SJCRH30 (cell line): ENCODE data around the gene CACNA2D3. TPM values are rescaled to one million over a fixed set of nuclear protein-coding genes. Genes with fewer than 3 reads are reported as not detected.

Experiments
- DNase-seq, 2 experiments: peaks; one replicate each; pipeline ENCODE4 v3.0.0-alpha.2; 2015 to 2020
- H3K27ac ChIP-seq: fragments of 250-450 bp; sonication (Bioruptor Pico); 2 replicates; pipeline ENCODE4 v1.5.1; 2020; ENCODE audit warnings: mild to moderate bottlenecking, moderate library complexity
- H3K27me3 ChIP-seq: fragments of 250-450 bp; sonication (Bioruptor Pico); 2 replicates; pipeline ENCODE4 v1.5.1; 2020; ENCODE audit warnings: mild to moderate bottlenecking, moderate library complexity
- H3K36me3 ChIP-seq: fragments of 250-450 bp; sonication (Bioruptor Pico); 2 replicates; pipeline ENCODE4 v1.5.1; 2020; ENCODE audit warnings: mild to moderate bottlenecking, moderate library complexity
- H3K4me1 ChIP-seq: fragments of 250-450 bp; sonication (Bioruptor Pico); 2 replicates; pipeline ENCODE4 v1.5.1; 2020; ENCODE audit warnings: mild to moderate bottlenecking, moderate library complexity
- H3K4me3 ChIP-seq: fragments of 250-450 bp; sonication (Bioruptor Pico); 2 replicates; pipeline ENCODE4 v1.5.1; 2020; ENCODE audit warnings: mild to moderate bottlenecking, moderate library complexity
- H3K9me3 ChIP-seq: fragments of 250-450 bp; sonication (Bioruptor Pico); replicated peaks from 2 replicates; pipeline ENCODE4 v1.5.1; 2020; ENCODE audit warnings: mild to moderate bottlenecking, moderate library complexity
- total RNA-seq: library from RNA; depleted of rRNA; stranded (reverse); fragments of >200 nt; shearing (Covaris generic); gene quantifications from 2 replicates; pipeline ENCODE4 v1.2.3, GENCODE V29; 2014

The CACNA2D3 gene
- total RNA-seq, 1 experiment from 2014 or later, result 0.22 TPM

- Histone ChIP-seq H3K36me3 (no peaks in the 10 kb centered on the region), H3K9me3 (no peaks in the 10 kb centered on the region), H3K27me3 (no peaks in the 10 kb centered on the region), H3K27ac (no peak overlapping the region), H3K4me3 (no peak overlapping the region), H3K4me1 (0 out of 2 replicates have a peak, but pooled peaks cover 3% of the 10 kb centered on the region)
- no peak for DNase-seq
Observed at GRCh38 chr3:54877730-54878129, 755.4 kb downstream of the CACNA2D3 start.

DNA sequence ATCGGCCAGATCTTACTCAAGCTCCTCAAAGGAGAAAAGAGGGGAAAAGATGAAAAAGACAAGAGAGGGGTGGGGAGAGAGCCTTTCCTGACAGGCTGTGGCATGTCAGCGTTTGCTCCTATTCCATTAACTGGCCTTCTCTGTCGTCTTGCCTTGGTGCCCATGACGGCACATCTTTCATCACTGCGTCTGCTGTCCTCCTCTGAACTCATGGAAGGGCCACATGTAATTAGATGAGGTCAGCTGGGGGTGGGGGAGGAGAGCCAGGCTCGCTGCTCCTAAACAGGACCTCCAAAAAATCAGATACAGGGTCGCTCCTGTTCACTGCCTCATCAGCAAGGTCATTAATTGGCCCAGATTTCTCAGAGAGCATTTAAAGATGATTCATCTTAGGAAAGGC lies 755.8 kb downstream of the CACNA2D3 start:
- Histone ChIP-seq H3K4me3 (no peak overlapping the region), H3K36me3 (no peaks in the 10 kb centered on the region), H3K9me3 (no peaks in the 10 kb centered on the region), H3K27ac (no peak overlapping the region), H3K27me3 (no peaks in the 10 kb centered on the region), H3K4me1 (0 out of 2 replicates have a peak, but pooled peaks cover 3% of the 10 kb centered on the region)
- no peak for DNase-seq

GRCh38 chr3:54882129-54882833 lies 759.9 kb downstream of the CACNA2D3 start:
- Histone ChIP-seq H3K27me3 (no peaks in the 10 kb centered on the region), H3K4me3 (no peak overlapping the region), H3K36me3 (no peaks in the 10 kb centered on the region), H3K27ac (no peak overlapping the region), H3K4me1 (0 out of 2 replicates have a peak, but pooled peaks cover 3% of the 10 kb centered on the region), H3K9me3 (no peaks in the 10 kb centered on the region)
- no peak for DNase-seq

DNA sequence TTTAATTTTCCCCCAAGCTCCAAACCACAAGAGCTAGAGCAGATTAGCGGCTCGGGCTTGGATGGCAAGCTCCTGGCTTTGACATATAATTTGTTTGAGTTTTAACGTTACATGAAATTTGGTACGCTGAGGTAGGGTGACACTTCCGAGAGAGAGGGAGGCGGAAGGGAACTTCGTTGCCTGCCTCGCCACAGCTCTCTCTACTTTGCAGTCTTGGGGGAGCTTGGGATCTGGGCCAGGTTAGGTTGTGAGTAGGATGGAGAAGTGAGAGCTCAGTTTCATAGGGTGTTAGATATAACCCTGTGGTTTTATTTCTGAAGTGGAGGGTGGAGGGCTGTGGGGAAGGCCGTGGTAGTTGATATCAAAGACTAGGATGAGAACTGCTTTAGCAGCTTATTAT lies 765.8 kb downstream of the CACNA2D3 start:
- H3K27ac ChIP-seq, result no peak overlapping the region
- H3K4me3 ChIP-seq, result no peak overlapping the region
- H3K27me3 ChIP-seq, result no peaks in the 10 kb centered on the region
- H3K9me3 ChIP-seq, result no peaks in the 10 kb centered on the region
- no peak for DNase-seq
- H3K36me3 ChIP-seq, result no peaks in the 10 kb centered on the region
- H3K4me1 ChIP-seq, result peaks cover 20% of the 10 kb centered on the region

DNA sequence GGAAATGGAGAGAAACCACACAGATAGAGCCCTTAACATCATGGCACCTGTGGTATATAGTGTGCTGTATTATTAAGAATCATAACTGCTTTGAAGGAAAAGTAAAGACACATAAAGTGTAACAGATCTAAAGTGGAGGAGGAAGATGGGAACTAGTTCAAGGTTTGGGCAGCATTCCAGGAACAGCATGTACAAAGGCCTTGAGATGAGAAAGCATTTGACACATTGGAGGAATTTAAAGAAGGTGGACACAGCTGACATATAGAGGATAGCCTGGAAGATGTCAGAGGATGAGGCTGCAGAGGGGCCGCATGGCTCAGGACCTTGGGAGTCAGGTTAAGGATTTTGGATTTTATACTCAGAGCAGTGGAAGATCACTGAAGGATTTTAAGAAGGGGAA lies 766.5 kb downstream of the CACNA2D3 start:
- Histone ChIP-seq H3K4me3 (no peak overlapping the region), H3K9me3 (no peaks in the 10 kb centered on the region), H3K36me3 (no peaks in the 10 kb centered on the region), H3K4me1 (peaks cover 20% of the 10 kb centered on the region), H3K27ac (no peak overlapping the region), H3K27me3 (no peaks in the 10 kb centered on the region)
- DNase-seq, result no peak

DNA sequence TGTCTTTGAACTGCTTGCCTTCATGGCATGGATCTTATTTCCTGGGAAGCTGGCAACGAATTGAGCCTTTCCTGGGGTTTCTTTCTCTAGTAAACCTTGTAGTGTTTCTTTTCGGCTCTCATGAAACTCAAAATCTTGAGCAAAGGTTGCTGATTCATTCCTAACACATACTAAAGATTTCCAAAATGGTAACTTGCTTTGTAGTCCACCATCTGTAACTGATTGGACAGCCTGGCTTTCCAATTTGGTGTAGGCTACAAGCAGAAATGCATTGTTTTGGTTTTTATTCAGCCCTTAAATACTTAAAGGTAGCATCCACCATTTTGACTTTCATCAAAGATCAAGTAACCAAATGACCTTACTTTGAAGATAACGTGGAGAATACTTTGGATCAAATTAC lies 767.4 kb downstream of the CACNA2D3 start:
- H3K27ac ChIP-seq, result no peak overlapping the region
- no peaks in the 10 kb centered on the region for H3K9me3 ChIP-seq
- no peaks in the 10 kb centered on the region for H3K27me3 ChIP-seq
- peaks cover 20% of the 10 kb centered on the region for H3K4me1 ChIP-seq
- DNase-seq, result no peak
- no peak overlapping the region for H3K4me3 ChIP-seq
- no peaks in the 10 kb centered on the region for H3K36me3 ChIP-seq

GRCh38 chr3:54891540-54891897 lies 769.2 kb downstream of the CACNA2D3 start:
- H3K36me3 ChIP-seq, result no peaks in the 10 kb centered on the region
- H3K4me3 ChIP-seq, result no peak overlapping the region
- H3K4me1 ChIP-seq, result peaks cover 20% of the 10 kb centered on the region
- H3K27me3 ChIP-seq, result no peaks in the 10 kb centered on the region
- peak overlapping the region; percentile 65 for H3K27ac ChIP-seq
- peak; percentile 95 to 98 for DNase-seq
- H3K9me3 ChIP-seq, result no peaks in the 10 kb centered on the region

- Histone ChIP-seq H3K36me3 (no peaks in the 10 kb centered on the region), H3K9me3 (no peaks in the 10 kb centered on the region), H3K4me3 (no peak overlapping the region), H3K27me3 (no peaks in the 10 kb centered on the region), H3K27ac (peak overlapping the region; percentile 65), H3K4me1 (peaks cover 20% of the 10 kb centered on the region)
- DNase-seq, result no peak
Observed at GRCh38 chr3:54892168-54892567, 769.8 kb downstream of the CACNA2D3 start.

DNA sequence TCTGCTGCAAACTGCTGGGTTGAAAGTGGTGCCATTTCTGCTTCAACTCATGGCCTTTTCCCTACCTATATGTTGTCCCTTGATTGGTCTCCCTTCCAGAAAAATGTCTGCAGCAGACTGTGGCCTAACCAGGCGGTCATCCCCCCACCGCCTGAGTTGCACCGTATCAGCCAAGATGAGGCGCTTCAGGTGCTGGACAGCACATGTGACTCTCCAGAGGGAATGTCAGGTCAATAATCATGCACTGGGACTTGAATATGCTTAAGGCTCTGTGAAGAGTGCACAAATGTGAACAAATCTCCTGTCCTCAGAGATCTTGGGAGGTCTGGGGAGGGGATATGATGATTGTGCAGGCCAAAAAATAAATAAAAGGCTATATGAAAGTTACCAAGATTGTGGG lies 773.3 kb downstream of the CACNA2D3 start:
- Histone ChIP-seq H3K36me3 (no peaks in the 10 kb centered on the region), H3K27me3 (no peaks in the 10 kb centered on the region), H3K4me3 (no peak overlapping the region), H3K4me1 (peaks cover 27% of the 10 kb centered on the region), H3K27ac (no peak overlapping the region), H3K9me3 (no peaks in the 10 kb centered on the region)
- DNase-seq, result no peak

DNA sequence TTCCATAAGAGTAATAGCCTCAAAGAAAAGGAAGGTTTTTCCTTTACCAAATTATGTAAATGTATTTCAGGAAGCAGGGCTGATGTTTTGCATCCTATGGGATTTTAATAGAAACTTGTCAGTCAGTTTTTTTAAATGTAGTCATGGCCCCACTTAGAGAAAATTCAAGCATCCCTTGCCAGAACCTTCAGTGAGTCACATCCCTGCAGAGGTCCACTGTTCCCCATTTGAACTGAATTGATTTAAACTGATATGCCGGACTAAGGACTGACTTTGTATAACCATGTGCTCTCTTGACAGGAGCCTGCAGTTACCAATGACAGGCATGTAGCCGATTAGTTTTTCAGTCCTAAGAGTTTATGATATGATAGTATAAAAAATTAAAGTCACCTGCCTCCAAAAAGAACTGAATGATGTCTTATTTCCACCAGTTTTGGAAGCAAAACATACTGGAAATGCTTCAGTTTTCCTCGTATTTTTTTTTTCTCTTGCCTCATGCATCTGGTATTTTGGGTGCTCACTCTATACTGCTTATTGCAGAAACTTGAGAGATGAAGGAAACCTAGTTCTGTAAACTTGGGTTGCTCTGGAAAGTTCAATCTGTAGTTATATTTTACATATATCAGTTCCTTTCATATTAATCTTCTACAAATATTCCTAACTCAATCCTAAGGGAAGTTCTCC lies 774.8 kb downstream of the CACNA2D3 start:
- no peak overlapping the region for H3K4me3 ChIP-seq
- DNase-seq, result no peak
- H3K27ac ChIP-seq, result no peak overlapping the region

GRCh38 chr3:54899273-54899672 lies 776.9 kb downstream of the CACNA2D3 start:
- Histone ChIP-seq H3K9me3 (0 out of 2 replicates have a peak, but pooled peaks cover 4% of the 10 kb centered on the region), H3K27ac (no peak overlapping the region), H3K4me1 (peaks cover 26% of the 10 kb centered on the region), H3K4me3 (no peak overlapping the region), H3K36me3 (no peaks in the 10 kb centered on the region), H3K27me3 (no peaks in the 10 kb centered on the region)
- no peak for DNase-seq

More for the DNA sequence above, 774.8 kb downstream of the CACNA2D3 start:
- Histone ChIP-seq H3K36me3 (no peaks in the 10 kb centered on the region), H3K4me1 (peaks cover 31% of the 10 kb centered on the region), H3K27me3 (no peaks in the 10 kb centered on the region), H3K9me3 (no peaks in the 10 kb centered on the region)

- Histone ChIP-seq H3K9me3 (0 out of 2 replicates have a peak, but pooled peaks cover 4% of the 10 kb centered on the region), H3K27ac (peak overlapping the region; percentile 23; the same call in 1 of the 2 replicates), H3K4me3 (no peak overlapping the region), H3K4me1 (peaks cover 36% of the 10 kb centered on the region), H3K36me3 (no peaks in the 10 kb centered on the region), H3K27me3 (no peaks in the 10 kb centered on the region)
- peak; percentile 42 to 45 for DNase-seq
Observed at GRCh38 chr3:54900838-54901591, 778.7 kb downstream of the CACNA2D3 start.

DNA sequence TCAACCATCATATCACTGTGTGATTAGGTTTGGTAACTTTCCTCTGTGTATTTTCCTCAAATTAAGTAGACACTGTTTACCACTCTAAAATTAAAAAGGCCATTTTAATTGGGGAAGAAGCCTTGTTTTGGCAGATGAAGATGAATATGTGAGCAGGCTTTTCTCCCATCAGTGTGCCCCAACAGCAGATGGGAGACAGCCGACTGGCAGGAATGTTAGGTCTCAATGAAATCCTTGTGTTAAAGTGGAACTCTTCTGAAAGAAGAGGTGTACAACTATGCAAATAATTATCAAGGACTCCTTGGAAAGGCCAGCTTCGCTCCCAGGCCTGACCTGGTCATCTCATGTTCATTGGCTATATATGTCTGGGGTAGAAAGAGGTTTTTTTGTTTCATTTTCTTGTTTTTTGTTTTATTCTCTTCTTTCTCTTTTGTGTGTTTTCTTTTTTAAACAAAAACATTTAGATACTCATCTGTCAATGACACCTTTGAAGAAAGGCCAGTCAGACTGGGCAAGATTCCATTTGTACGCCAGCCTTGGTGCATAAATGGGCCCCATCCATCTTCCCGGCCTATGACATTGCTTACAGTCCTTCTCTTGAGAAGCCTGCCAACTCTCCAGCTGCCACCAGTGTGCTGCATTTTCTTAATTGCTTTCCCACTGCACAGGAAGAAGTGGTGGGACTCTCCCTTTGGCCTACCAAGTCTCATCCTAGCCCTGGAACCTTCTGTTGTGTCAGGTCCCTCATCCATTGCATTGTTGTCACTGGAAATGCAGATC lies 779.7 kb downstream of the CACNA2D3 start:
- Histone ChIP-seq H3K27me3 (no peaks in the 10 kb centered on the region), H3K9me3 (0 out of 2 replicates have a peak, but pooled peaks cover 4% of the 10 kb centered on the region), H3K36me3 (no peaks in the 10 kb centered on the region), H3K4me1 (peaks cover 47% of the 10 kb centered on the region), H3K27ac (peak overlapping the region; percentile 23; the same call in 1 of the 2 replicates), H3K4me3 (no peak overlapping the region)
- no peak for DNase-seq

DNA sequence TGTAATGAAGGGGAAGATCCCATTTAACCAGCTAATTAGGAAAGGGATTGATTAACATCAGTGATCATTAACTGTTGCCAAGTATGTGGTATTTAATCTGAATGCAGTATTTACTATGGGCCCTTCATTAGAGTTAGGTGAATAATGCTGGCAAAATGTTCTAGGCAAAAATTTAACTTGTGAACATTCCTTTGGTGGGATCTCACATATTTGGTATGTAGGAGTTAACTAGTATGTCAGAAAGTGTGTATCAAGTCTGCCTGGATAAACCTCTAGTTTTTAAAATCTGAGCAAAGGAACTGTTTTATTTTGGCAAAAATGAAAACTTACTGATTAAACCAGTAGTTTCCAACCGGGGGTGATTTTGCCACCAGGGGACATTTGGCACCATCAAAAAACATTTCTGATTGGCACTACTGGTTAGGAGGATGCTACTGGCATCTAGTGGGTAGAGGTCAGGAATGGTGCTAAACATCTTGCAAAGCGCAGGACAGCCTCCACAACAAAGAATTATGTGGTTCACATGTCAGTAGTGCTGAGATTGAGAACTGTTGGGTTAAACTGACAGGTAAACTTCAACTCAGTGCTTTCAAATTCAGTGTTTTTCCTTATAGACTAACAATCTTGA lies 783.0 kb downstream of the CACNA2D3 start:
- H3K36me3 ChIP-seq, result no peaks in the 10 kb centered on the region
- H3K4me1 ChIP-seq, result peaks cover 60% of the 10 kb centered on the region
- H3K27me3 ChIP-seq, result no peaks in the 10 kb centered on the region
- H3K4me3 ChIP-seq, result no peak overlapping the region
- DNase-seq, result no peak
- no peak overlapping the region for H3K27ac ChIP-seq
- H3K9me3 ChIP-seq, result 0 out of 2 replicates have a peak, but pooled peaks cover 4% of the 10 kb centered on the region
